GM19397 (cell line): ENCODE results near the gene ACTR1A.

Source experiments
- ATAC-seq: cut with Tn5 transposase; IDR thresholded peaks from one replicate; pipeline ENCODE4 v1.9.1; 2021; ENCODE audit warnings: mild to moderate bottlenecking, moderate library complexity; ENCODE audit not compliant: unreplicated experiment

Gene ACTR1A

GRCh38 chr10:102431452-102432124 lies 70.9 kb downstream of the ACTR1A start:
- ATAC-seq, result no peak

GRCh38 chr10:102429468-102429867 lies 73.0 kb downstream of the ACTR1A start:
- ATAC-seq, result no peak
